HepG2 (cell line): Measurements from ENCODE around the gene GNG7. TPM values are rescaled to one million over a fixed set of nuclear protein-coding genes. Genes with fewer than 3 reads are reported as not detected.

Experiments
- ARHGAP35 ChIP-seq: sonication (generic); formaldehyde crosslinking; IDR thresholded peaks from 2 replicates; pipeline ENCODE4 v1.9.0; 2022; ENCODE audit warnings: mild to moderate bottlenecking, inconsistent platforms, moderate library complexity, missing genetic modification reagents, borderline replicate concordance
- CAMTA2 ChIP-seq: sonication (generic); formaldehyde crosslinking; IDR thresholded peaks from 2 replicates; pipeline ENCODE4 v1.4.0; 2020; ENCODE audit warnings: mild to moderate bottlenecking, missing genetic modification reagents, borderline replicate concordance
- DDIT3 ChIP-seq: sonication (generic); formaldehyde crosslinking; IDR thresholded peaks from 2 replicates; pipeline ENCODE4 v1.4.0; 2020; ENCODE audit warnings: mild to moderate bottlenecking, missing genetic modification reagents
- FOXP1 ChIP-seq, 2 experiments: fragments of 450-650 bp in 1 of 2; IDR thresholded peaks; 2 replicates each; pipeline ENCODE4 v1.6.1; 2017 to 2018; ENCODE audit warnings: antibody characterized with exemption in 1 of 2
- HDAC1 ChIP-seq: sonication (generic); formaldehyde crosslinking; IDR thresholded peaks from 2 replicates; pipeline ENCODE4 v1.5.1; 2020; ENCODE audit warnings: mild to moderate bottlenecking, missing genetic modification reagents
- KLF11 ChIP-seq: IDR thresholded peaks from 2 replicates; pipeline ENCODE4 v1.6.1; 2016; ENCODE audit warnings: missing compliant biosample characterization
- NR2F2 ChIP-seq: IDR thresholded peaks from 2 replicates; pipeline ENCODE4 v1.6.1; 2012; ENCODE audit warnings: low read depth, inconsistent platforms, borderline replicate concordance
- SMAD9 ChIP-seq: sonication (generic); formaldehyde crosslinking; IDR thresholded peaks from 2 replicates; pipeline ENCODE4 v1.5.1; 2020; ENCODE audit warnings: mild to moderate bottlenecking, missing genetic modification reagents
- SNAPC5 ChIP-seq: sonication (generic); formaldehyde crosslinking; IDR thresholded peaks from 2 replicates; pipeline ENCODE4 v1.8.1; 2023; ENCODE audit warnings: mild to moderate bottlenecking, missing genetic modification reagents, borderline replicate concordance
- THAP11 ChIP-seq: IDR thresholded peaks from 2 replicates; pipeline ENCODE4 v1.6.1; 2016; ENCODE audit warnings: missing biosample characterization, missing genetic modification reagents
- YEATS4 ChIP-seq: sonication (generic); formaldehyde crosslinking; IDR thresholded peaks from 2 replicates; pipeline ENCODE4 v1.4.0; 2020; ENCODE audit warnings: missing genetic modification reagents, borderline replicate concordance
- ZMYM2 ChIP-seq: sonication (generic); formaldehyde crosslinking; IDR thresholded peaks from 2 replicates; pipeline ENCODE4 v1.8.0; 2022; ENCODE audit warnings: mild to moderate bottlenecking, missing genetic modification reagents
- ZNF24 ChIP-seq: fragments of 450-650 bp; IDR thresholded peaks from 2 replicates; pipeline ENCODE4 v1.6.1; 2017; ENCODE audit warnings: antibody characterized with exemption, mild to moderate bottlenecking
- ZNF280B ChIP-seq: sonication (generic); formaldehyde crosslinking; IDR thresholded peaks from 2 replicates; pipeline ENCODE4 v1.5.0; 2020; ENCODE audit warnings: missing genetic modification reagents, mild to moderate bottlenecking, borderline replicate concordance
- ZNF460 ChIP-seq: sonication (generic); formaldehyde crosslinking; IDR thresholded peaks from 2 replicates; pipeline ENCODE4 v1.5.1; 2020; ENCODE audit warnings: missing genetic modification reagents, mild to moderate bottlenecking, borderline replicate concordance
- ZNF503 ChIP-seq: sonication (generic); formaldehyde crosslinking; IDR thresholded peaks from 2 replicates; pipeline ENCODE4 v1.4.0; 2020; ENCODE audit warnings: missing genetic modification reagents
- ZNF562 ChIP-seq: sonication (generic); formaldehyde crosslinking; IDR thresholded peaks from 2 replicates; pipeline ENCODE4 v1.8.0; 2022; ENCODE audit warnings: missing genetic modification reagents, borderline replicate concordance
- ZNF567 ChIP-seq: sonication (generic); formaldehyde crosslinking; IDR thresholded peaks from 2 replicates; pipeline ENCODE4 v1.8.1; 2023; ENCODE audit warnings: mild to moderate bottlenecking, missing genetic modification reagents, borderline replicate concordance
- ZNF580 ChIP-seq: IDR thresholded peaks from 2 replicates; pipeline ENCODE4 v1.6.1; 2016; ENCODE audit warnings: low read depth, borderline replicate concordance
- ZNF746 ChIP-seq: sonication (generic); formaldehyde crosslinking; IDR thresholded peaks from 2 replicates; pipeline ENCODE4 v1.8.0; 2022; ENCODE audit warnings: mild to moderate bottlenecking, missing genetic modification reagents
- ZNF772 ChIP-seq: sonication (generic); formaldehyde crosslinking; IDR thresholded peaks from 2 replicates; pipeline ENCODE4 v1.5.0; 2020; ENCODE audit warnings: mild to moderate bottlenecking, missing genetic modification reagents
- ZNF782 ChIP-seq: sonication (generic); formaldehyde crosslinking; IDR thresholded peaks from 2 replicates; pipeline ENCODE4 v1.4.0; 2020; ENCODE audit warnings: missing genetic modification reagents, mild to moderate bottlenecking, borderline replicate concordance
- ZUFSP ChIP-seq: sonication (generic); formaldehyde crosslinking; IDR thresholded peaks from 2 replicates; pipeline ENCODE4 v1.9.0; 2021; ENCODE audit warnings: missing genetic modification reagents, mild to moderate bottlenecking, borderline replicate concordance
- polyA plus RNA-seq, 8 experiments: library from polyadenylated mRNA; depleted of rRNA in 3 of 8; stranded (reverse) in 7 of 8; unstranded in 1 of 8; fragments of >200 nt; fragmentation: Illumina TruSeq in 4 of 8; extraction: Trizol in 4 of 8; gene quantifications; 2 replicates each; pipeline versions ENCODE4 v1.2.1 to v1.2.3, GENCODE V29; 2011 to 2016; ENCODE audit warnings: low read depth in 4 of 8, missing spikeins in 1 of 8, mixed read lengths in 1 of 8; ENCODE audit not compliant: insufficient read depth in 1 of 8
- total RNA-seq, 5 experiments: library from RNA; depleted of rRNA; stranded (reverse); fragments of >200 nt; fragmentation: Illumina TruSeq; extraction: Trizol; gene quantifications; 2 replicates each; pipeline ENCODE4 v1.2.3, GENCODE V29; 2016; ENCODE audit warnings: low read depth in 1 of 5

GNG7 gene
- total and polyA plus RNA-seq, 2 of the 13 experiments (the other 11 are each of a cell fraction or from before 2014, with no cell fraction given) = 1.4 to 3.3 TPM

GRCh38 chr19:2610637-2611482 is 91.6 kb downstream of the GNG7 start (continued):
- TF ChIP-seq ZNF503 (no peak), THAP11 (peak; percentile 73), ZNF580 (peak; percentile 73; the same call in 1 of the 2 replicates), ZNF280B (CRISPR knock-in tag) (peak; percentile 75; the same call in 1 of the 2 replicates), ZNF562 (CRISPR knock-in tag) (no peak), KLF11 (CRISPR knock-in tag) (0 out of 2 replicates have a peak, but pooled peaks have one; percentile 30), NR2F2 (no peak), ZNF24 (no peak), ZUFSP (CRISPR knock-in tag) (no peak), CAMTA2 (CRISPR knock-in tag) (no peak), SMAD9 (no peak), DDIT3 (CRISPR knock-in tag) (no peak), ZMYM2 (CRISPR knock-in tag) (no peak), ZNF567 (CRISPR knock-in tag) (no peak; the same call in 1 of the 2 replicates), YEATS4 (CRISPR knock-in tag) (0 out of 2 replicates have a peak, but pooled peaks have one; percentile 22), HDAC1 (CRISPR knock-in tag) (peak; percentile 43; the same call in 1 of the 2 replicates), ARHGAP35 (0 out of 2 replicates have a peak, but pooled peaks have one; percentile 48), ZNF460 (CRISPR knock-in tag) (peak; percentile 30; the same call in 1 of the 2 replicates), SNAPC5 (CRISPR knock-in tag) (0 out of 2 replicates have a peak, but pooled peaks have one; percentile 38), ZNF772 (0 out of 2 replicates have a peak, but pooled peaks have one; percentile 71), ZNF746 (no peak), ZNF782 (CRISPR knock-in tag) (no peak), FOXP1 (IDR thresholded peaks at IDR 0.05) (no peak), FOXP1 (CRISPR knock-in tag; IDR thresholded peaks at IDR 0.05) (no peak)
